Osteocyte (in vitro differentiated cells): ENCODE data around the gene BANP. TPM values are rescaled to one million over a fixed set of nuclear protein-coding genes. Genes with fewer than 3 reads are reported as not detected.
"Not testable (repeated sequence)": the region's sequence is repeated elsewhere in the genome, so short reads cannot be mapped to it uniquely, and the experiment has no call there.

Experiments used
- DNase-seq: peaks from one replicate; pipeline ENCODE4 v3.0.0; 2021; ENCODE audit warnings: mixed read lengths; ENCODE audit not compliant: unreplicated experiment; ENCODE audit errors: extremely low spot score
- H3K27ac Mint-ChIP-seq: one replicate; pipeline ENCODE4 v1.8.0; 2021; ENCODE audit warnings: mild to moderate bottlenecking, mixed read lengths; ENCODE audit not compliant: unreplicated experiment
- H3K27me3 Mint-ChIP-seq: one replicate; pipeline ENCODE4 v1.8.0; 2021; ENCODE audit warnings: mixed read lengths; ENCODE audit not compliant: unreplicated experiment
- H3K36me3 Mint-ChIP-seq: one replicate; pipeline ENCODE4 v1.8.0; 2021; ENCODE audit warnings: mixed read lengths; ENCODE audit not compliant: unreplicated experiment
- H3K4me1 Mint-ChIP-seq: one replicate; pipeline ENCODE4 v1.8.0; 2021; ENCODE audit warnings: mixed read lengths; ENCODE audit not compliant: unreplicated experiment
- H3K4me3 Mint-ChIP-seq: one replicate; pipeline ENCODE4 v1.8.0; 2021; ENCODE audit warnings: mild to moderate bottlenecking, moderate library complexity, mixed read lengths; ENCODE audit not compliant: unreplicated experiment
- H3K9me3 Mint-ChIP-seq: one replicate; pipeline ENCODE4 v1.8.0; 2021; ENCODE audit warnings: mixed read lengths; ENCODE audit not compliant: unreplicated experiment
- total RNA-seq: library from RNA; stranded (reverse); gene quantifications from 2 replicates; pipeline ENCODE4 v1.2.1, GENCODE V29; 2021
- TF ChIP-seq, protein P1 (sequence below): fragments of 200-600 bp; sonication (generic); IDR thresholded peaks from 2 replicates; pipeline ENCODE4 v1.5.0; 2021; ENCODE audit warnings: antibody characterized with exemption, mild to moderate bottlenecking, moderate library complexity

The BANP gene
- total RNA-seq, 1 donor from 2014 or later, result 20.5 TPM

DNA sequence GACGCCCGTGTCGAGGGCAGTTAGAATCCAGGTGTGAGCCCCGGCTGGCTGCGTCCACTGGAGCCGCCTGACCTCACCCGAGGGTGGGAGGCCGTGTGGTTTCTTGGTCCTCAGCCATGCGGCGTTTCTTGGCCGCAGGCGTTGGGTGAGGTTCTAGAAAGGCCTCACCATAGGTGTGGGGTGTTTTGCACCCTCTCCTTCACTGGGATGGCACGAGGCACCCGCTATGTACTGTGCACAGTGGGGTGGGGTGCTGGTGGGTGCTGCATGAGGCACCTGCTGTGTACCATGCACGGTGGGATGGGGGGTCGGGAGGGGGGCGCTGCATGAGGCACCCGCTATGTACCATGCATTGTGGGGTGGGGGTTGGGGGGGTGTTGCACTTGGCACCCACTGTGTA, 169.6 kb downstream of the BANP start:
- TF ChIP-seq, protein P1, sequence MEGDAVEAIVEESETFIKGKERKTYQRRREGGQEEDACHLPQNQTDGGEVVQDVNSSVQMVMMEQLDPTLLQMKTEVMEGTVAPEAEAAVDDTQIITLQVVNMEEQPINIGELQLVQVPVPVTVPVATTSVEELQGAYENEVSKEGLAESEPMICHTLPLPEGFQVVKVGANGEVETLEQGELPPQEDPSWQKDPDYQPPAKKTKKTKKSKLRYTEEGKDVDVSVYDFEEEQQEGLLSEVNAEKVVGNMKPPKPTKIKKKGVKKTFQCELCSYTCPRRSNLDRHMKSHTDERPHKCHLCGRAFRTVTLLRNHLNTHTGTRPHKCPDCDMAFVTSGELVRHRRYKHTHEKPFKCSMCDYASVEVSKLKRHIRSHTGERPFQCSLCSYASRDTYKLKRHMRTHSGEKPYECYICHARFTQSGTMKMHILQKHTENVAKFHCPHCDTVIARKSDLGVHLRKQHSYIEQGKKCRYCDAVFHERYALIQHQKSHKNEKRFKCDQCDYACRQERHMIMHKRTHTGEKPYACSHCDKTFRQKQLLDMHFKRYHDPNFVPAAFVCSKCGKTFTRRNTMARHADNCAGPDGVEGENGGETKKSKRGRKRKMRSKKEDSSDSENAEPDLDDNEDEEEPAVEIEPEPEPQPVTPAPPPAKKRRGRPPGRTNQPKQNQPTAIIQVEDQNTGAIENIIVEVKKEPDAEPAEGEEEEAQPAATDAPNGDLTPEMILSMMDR, result no peak
- no peak for DNase-seq
- Mint-ChIP-seq H3K4me1 (peaks cover 42% of the 10 kb centered on the region), H3K27ac (no peak overlapping the region), H3K9me3 (no peaks in the 10 kb centered on the region), H3K27me3 (no peaks in the 10 kb centered on the region), H3K4me3 (no peak overlapping the region), H3K36me3 (no peaks in the 10 kb centered on the region)

DNA sequence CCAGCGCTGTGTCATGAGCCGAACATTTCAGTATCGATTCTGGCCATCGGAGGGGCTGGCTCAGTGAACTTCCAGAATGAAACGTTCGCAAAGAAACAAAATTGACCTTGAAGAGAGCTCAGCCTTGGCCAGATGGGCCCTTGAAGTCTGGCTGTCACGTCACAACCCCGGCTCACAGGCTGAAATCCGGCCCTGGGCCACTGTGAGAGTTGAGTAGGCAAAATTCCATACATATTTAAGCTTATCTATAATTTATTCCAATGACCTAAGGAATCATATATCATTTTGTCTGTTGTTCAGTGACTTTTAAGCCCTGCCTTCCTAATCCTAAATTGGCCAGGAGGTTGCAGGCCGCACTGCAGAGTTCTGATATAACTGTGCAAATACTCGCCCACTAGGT, 170.2 kb downstream of the BANP start:
- not testable (repeated sequence) for DNase-seq, H3K27ac Mint-ChIP-seq
- peaks cover 39% of the 10 kb centered on the region for H3K4me1 Mint-ChIP-seq

DNA sequence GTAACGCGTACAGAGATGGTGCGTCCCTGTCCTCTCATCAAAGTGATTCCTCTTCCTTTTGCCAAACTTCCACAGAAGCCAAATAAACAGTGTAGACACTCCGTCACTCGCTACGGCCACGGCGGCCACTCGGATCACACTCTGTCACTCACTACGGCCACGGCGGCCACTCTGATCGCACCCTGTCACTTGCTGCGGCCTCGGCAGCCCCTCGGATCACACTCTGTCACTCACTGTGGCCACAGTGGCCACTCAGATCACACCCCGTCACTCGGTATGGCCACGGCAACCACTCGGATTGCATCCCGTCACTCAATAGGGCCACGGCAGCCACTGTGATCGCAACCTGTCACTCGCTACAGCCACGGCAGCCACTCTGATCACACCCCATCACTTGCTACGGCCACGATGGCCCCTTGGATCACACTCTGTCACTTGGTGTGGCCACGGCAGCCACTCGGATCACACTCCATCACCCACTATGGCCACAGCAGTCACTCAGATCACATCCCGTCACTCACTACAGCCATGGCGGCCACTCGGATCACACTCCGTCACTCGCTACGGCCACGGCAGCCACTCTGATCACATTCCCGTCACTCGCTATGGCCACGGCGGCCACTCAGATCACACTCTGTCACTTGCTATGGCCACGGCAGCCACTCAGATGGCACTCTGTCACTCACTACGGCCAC, 170.8 kb downstream of the BANP start:
- H3K27ac Mint-ChIP-seq, result peak overlapping the region; percentile 41
- DNase-seq, result no peak
- no peak overlapping the region for H3K4me3 Mint-ChIP-seq
- peaks cover 33% of the 10 kb centered on the region for H3K4me1 Mint-ChIP-seq
- no peaks in the 10 kb centered on the region for H3K9me3 Mint-ChIP-seq
- H3K36me3 Mint-ChIP-seq, result no peaks in the 10 kb centered on the region
- H3K27me3 Mint-ChIP-seq, result no peaks in the 10 kb centered on the region
- TF ChIP-seq, protein P1, result no peak

More for the DNA sequence above, 170.2 kb downstream of the BANP start:
- not testable (repeated sequence) for H3K9me3 Mint-ChIP-seq, H3K36me3 Mint-ChIP-seq, H3K4me3 Mint-ChIP-seq, H3K27me3 Mint-ChIP-seq

Other genes with a start within 250 kb of the BANP start
- 31.0 and 33.2 TPM in 2 replicates for gene KLHDC4, start 185.4 kb upstream of the BANP start, total RNA-seq
- gene SLC7A5, start 81.9 kb upstream of the BANP start, total RNA-seq, result 127 and 133 TPM in 2 replicates
- gene CA5A, start 14.9 kb upstream of the BANP start, total RNA-seq, result not detected in 2 replicates